HepG2 (cell line): Measurements from ENCODE around the gene PPM1G. TPM values are rescaled to one million over a fixed set of nuclear protein-coding genes. Genes with fewer than 3 reads are reported as not detected.

Source experiments
- ATF5 ChIP-seq: sonication (generic); formaldehyde crosslinking; IDR thresholded peaks from 2 replicates; pipeline ENCODE4 v1.4.0; 2020; ENCODE audit warnings: mild to moderate bottlenecking, low read depth, missing genetic modification reagents
- BCLAF1 ChIP-seq: fragments of 450-650 bp; IDR thresholded peaks from 2 replicates; pipeline ENCODE4 v1.6.1; 2017; ENCODE audit warnings: mild to moderate bottlenecking
- DPF2 ChIP-seq: sonication (generic); formaldehyde crosslinking; IDR thresholded peaks from 2 replicates; pipeline ENCODE4 v1.4.0; 2020; ENCODE audit warnings: mild to moderate bottlenecking, low read depth, missing genetic modification reagents, borderline replicate concordance
- EEA1 ChIP-seq: sonication (generic); formaldehyde crosslinking; IDR thresholded peaks from 2 replicates; pipeline ENCODE4 v1.5.1; 2020; ENCODE audit warnings: mild to moderate bottlenecking, missing genetic modification reagents, borderline replicate concordance
- GTF3A ChIP-seq: sonication (generic); formaldehyde crosslinking; conservative IDR thresholded peaks from 2 replicates; pipeline ENCODE4 v1.4.0; 2020; ENCODE audit warnings: mild to moderate bottlenecking, missing genetic modification reagents
- HMG20B ChIP-seq: conservative IDR thresholded peaks from 2 replicates; pipeline ENCODE4 v1.6.1; 2016; ENCODE audit warnings: missing genetic modification reagents, missing compliant biosample characterization
- HNRNPLL ChIP-seq: fragments of 200-400 bp; formaldehyde crosslinking; IDR thresholded peaks from 2 replicates; pipeline ENCODE4 v1.6.1; 2017; ENCODE audit warnings: mild to moderate bottlenecking, low read depth, low read length; ENCODE audit not compliant: poor library complexity, severe bottlenecking
- KLF11 ChIP-seq: IDR thresholded peaks from 2 replicates; pipeline ENCODE4 v1.6.1; 2016; ENCODE audit warnings: missing compliant biosample characterization
- MIER2 ChIP-seq: IDR thresholded peaks from 2 replicates; pipeline ENCODE4 v1.6.1; 2016; ENCODE audit warnings: missing biosample characterization, missing genetic modification reagents
- NFKBIZ ChIP-seq: IDR thresholded peaks from 2 replicates; pipeline ENCODE4 v1.6.1; 2018; ENCODE audit warnings: missing genetic modification reagents, missing compliant biosample characterization
- SETDB1 ChIP-seq: sonication (generic); formaldehyde crosslinking; IDR thresholded peaks from 2 replicates; pipeline ENCODE4 v1.5.1; 2020; ENCODE audit warnings: missing genetic modification reagents, mild to moderate bottlenecking, borderline replicate concordance
- ZC3H4 ChIP-seq: sonication (generic); formaldehyde crosslinking; IDR thresholded peaks from 2 replicates; pipeline ENCODE4 v1.4.0; 2020; ENCODE audit warnings: missing genetic modification reagents, borderline replicate concordance
- ZFAT ChIP-seq: sonication (generic); formaldehyde crosslinking; conservative IDR thresholded peaks from 2 replicates; pipeline ENCODE4 v1.8.1; 2023; ENCODE audit warnings: missing genetic modification reagents, inconsistent platforms
- ZNF333 ChIP-seq: sonication (generic); formaldehyde crosslinking; IDR thresholded peaks from 2 replicates; pipeline ENCODE4 v1.4.0; 2020; ENCODE audit warnings: mild to moderate bottlenecking, missing genetic modification reagents, borderline replicate concordance
- ZNF350 ChIP-seq: sonication (generic); formaldehyde crosslinking; IDR thresholded peaks from 2 replicates; pipeline ENCODE4 v1.4.0; 2020; ENCODE audit warnings: mild to moderate bottlenecking, low read depth, missing genetic modification reagents, borderline replicate concordance
- ZNF367 ChIP-seq: sonication (generic); formaldehyde crosslinking; IDR thresholded peaks from 2 replicates; pipeline ENCODE4 v1.4.0; 2020; ENCODE audit warnings: missing genetic modification reagents, borderline replicate concordance
- ZNF549 ChIP-seq: sonication (generic); formaldehyde crosslinking; IDR thresholded peaks from 2 replicates; pipeline ENCODE4 v1.5.0; 2020; ENCODE audit warnings: missing genetic modification reagents
- ZNF589 ChIP-seq: sonication (generic); formaldehyde crosslinking; conservative IDR thresholded peaks from 2 replicates; pipeline ENCODE4 v1.8.0; 2022; ENCODE audit warnings: mild to moderate bottlenecking, moderate library complexity, missing genetic modification reagents
- ZNF644 ChIP-seq: IDR thresholded peaks from 2 replicates; pipeline ENCODE4 v1.6.1; 2016; ENCODE audit warnings: low read depth
- ZNF687 ChIP-seq: sonication (generic); formaldehyde crosslinking; IDR thresholded peaks from 2 replicates; pipeline ENCODE4 v1.5.1; 2020; ENCODE audit warnings: mild to moderate bottlenecking, missing genetic modification reagents, moderate library complexity
- ZNF83 ChIP-seq: sonication (generic); formaldehyde crosslinking; IDR thresholded peaks from 2 replicates; pipeline ENCODE4 v1.4.0; 2020; ENCODE audit warnings: missing genetic modification reagents, mild to moderate bottlenecking, borderline replicate concordance
- ZSCAN12 ChIP-seq: sonication (generic); formaldehyde crosslinking; IDR thresholded peaks from 2 replicates; pipeline ENCODE4 v1.9.0; 2021; ENCODE audit warnings: mild to moderate bottlenecking, missing genetic modification reagents
- polyA plus RNA-seq, 8 experiments: library from polyadenylated mRNA; depleted of rRNA in 3 of 8; stranded (reverse) in 7 of 8; unstranded in 1 of 8; fragments of >200 nt; fragmentation: Illumina TruSeq in 4 of 8; extraction: Trizol in 4 of 8; gene quantifications; 2 replicates each; pipeline versions ENCODE4 v1.2.1 to v1.2.3, GENCODE V29; 2011 to 2016; ENCODE audit warnings: low read depth in 4 of 8, missing spikeins in 1 of 8, mixed read lengths in 1 of 8; ENCODE audit not compliant: insufficient read depth in 1 of 8
- total RNA-seq, 5 experiments: library from RNA; depleted of rRNA; stranded (reverse); fragments of >200 nt; fragmentation: Illumina TruSeq; extraction: Trizol; gene quantifications; 2 replicates each; pipeline ENCODE4 v1.2.3, GENCODE V29; 2016; ENCODE audit warnings: low read depth in 1 of 5

The PPM1G gene
- total and polyA plus RNA-seq, 2 of the 13 experiments (the other 11 are each of a cell fraction or from before 2014, with no cell fraction given) = 58.2 to 213 TPM

- TF ChIP-seq ZNF644 (CRISPR knock-in tag) = no peak
- 0 out of 2 replicates have a peak, but pooled peaks have one; percentile 50 for TF ChIP-seq MIER2 (CRISPR knock-in tag)
- no peak for TF ChIP-seq BCLAF1
- peak; percentile 90 for TF ChIP-seq HNRNPLL
- no peak for TF ChIP-seq HMG20B (CRISPR knock-in tag)
- TF ChIP-seq EEA1 (CRISPR knock-in tag) = peak; percentile 93; the same call in 1 of the 2 replicates
- TF ChIP-seq ZNF350 (CRISPR knock-in tag) = peak; percentile 73; the same call in 1 of the 2 replicates
- TF ChIP-seq ZNF367 (CRISPR knock-in tag) = no peak; the same call in 1 of the 2 replicates
- no peak for TF ChIP-seq ZNF549 (CRISPR knock-in tag)
- no peak for TF ChIP-seq SETDB1 (CRISPR knock-in tag)
- TF ChIP-seq ZC3H4 (CRISPR knock-in tag) = peak; percentile 88; the same call in 1 of the 2 replicates
- TF ChIP-seq ZNF589 (CRISPR knock-in tag) = no peak; the same call in none of the 2 replicates
- peak; percentile 70; the same call in 1 of the 2 replicates for TF ChIP-seq ZNF83
- TF ChIP-seq KLF11 (CRISPR knock-in tag) = peak; percentile 76
- no peak for TF ChIP-seq NFKBIZ
- no peak for TF ChIP-seq ATF5 (CRISPR knock-in tag)
- peak; percentile 98; the same call in 1 of the 2 replicates for TF ChIP-seq ZNF333
- no peak for TF ChIP-seq GTF3A (CRISPR knock-in tag)
- TF ChIP-seq ZNF687 (CRISPR knock-in tag) = peak; percentile 99
- TF ChIP-seq ZFAT (CRISPR knock-in tag) = peak; percentile 89; the same call in 1 of the 2 replicates
- no peak for TF ChIP-seq DPF2 (CRISPR knock-in tag)
- TF ChIP-seq ZSCAN12 = 0 out of 2 replicates have a peak, but pooled peaks have one; percentile 92
Observed at GRCh38 chr2:27409321-27410073, at the start of gene PPM1G (continued).
